ENCODE results near the gene FAM3C. TPM values are rescaled to one million over a fixed set of nuclear protein-coding genes. Genes with fewer than 3 reads are reported as not detected.

The FAM3C gene
- total and polyA plus RNA-seq, 2 of the 8 experiments (the other 6 are each of a cell fraction or from before 2014, with no cell fraction given), result 27.0 to 77.7 TPM

DNA sequence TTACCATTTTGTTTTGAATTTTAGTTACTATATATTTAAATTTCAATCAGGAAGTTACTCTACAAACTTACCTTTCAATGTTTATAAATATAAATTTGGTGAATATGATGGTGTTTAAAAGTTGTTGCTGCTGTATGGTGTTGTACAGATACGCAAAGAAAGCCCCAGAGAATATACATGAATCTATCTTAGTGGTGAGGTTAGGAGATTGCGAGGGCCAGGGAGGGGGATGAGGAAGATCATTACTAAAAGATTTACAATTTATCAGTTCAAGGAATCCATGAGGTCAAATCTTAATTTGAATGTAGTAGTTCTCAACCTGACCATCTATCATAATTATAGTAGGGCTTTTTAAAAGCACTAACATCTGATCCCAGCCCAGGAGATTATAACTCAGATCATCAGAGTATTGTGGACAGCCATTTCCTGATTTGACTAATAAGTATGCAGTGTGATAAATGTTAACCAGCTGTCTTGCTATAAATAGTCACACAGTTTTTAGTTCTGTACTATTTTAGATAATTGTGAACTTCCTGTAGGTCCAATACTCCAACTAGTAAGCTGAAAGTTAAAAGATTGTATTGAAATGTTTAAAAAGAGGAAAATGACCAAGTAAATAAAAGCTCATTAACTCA, 23.6 kb downstream of the FAM3C start (continued):
- TF ChIP-seq EP300 (IDR thresholded peaks at IDR 0.05; ENCODE audit: borderline replicate concordance in 1 of 2, low read depth in 2 of 2, low read length in 2 of 2), result no peak
- TF ChIP-seq RNF2 (IDR thresholded peaks at IDR 0.05; ENCODE audit: borderline replicate concordance, low read depth, low read length, missing control alignments, poor library complexity, severe bottlenecking), result no peak
- TF ChIP-seq JUND (IDR thresholded peaks at IDR 0.05; ENCODE audit: low read length), result no peak
- no peak for TF ChIP-seq GABPA (IDR thresholded peaks at IDR 0.05; ENCODE audit: borderline replicate concordance, insufficient read depth, low read length)
- no peak for TF ChIP-seq BRCA1 (IDR thresholded peaks at IDR 0.05; ENCODE audit: low read depth, low read length)
- no peak for TF ChIP-seq HDAC2 (IDR thresholded peaks at IDR 0.05; ENCODE audit: borderline replicate concordance in 1 of 2, low read depth in 2 of 2, low read length in 2 of 2)
- TF ChIP-seq SUZ12 (IDR thresholded peaks at IDR 0.05; ENCODE audit: low read length), result no peak
- TF ChIP-seq, protein P1, sequence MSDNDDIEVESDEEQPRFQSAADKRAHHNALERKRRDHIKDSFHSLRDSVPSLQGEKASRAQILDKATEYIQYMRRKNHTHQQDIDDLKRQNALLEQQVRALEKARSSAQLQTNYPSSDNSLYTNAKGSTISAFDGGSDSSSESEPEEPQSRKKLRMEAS (IDR thresholded peaks at IDR 0.05), result no peak
